Ovary (tissue), 3 donors: Measurements from ENCODE around the gene DCST1.

Experiments used
- CTCF ChIP-seq, 3 donors: fragments of 450-650 bp in 2 of 3; fragments of 200-600 bp in 1 of 3; IDR thresholded peaks; one replicate each; pipeline versions ENCODE4 v1.5.1 to v1.8.0; 2016 to 2022; ENCODE audit warnings: antibody characterized with exemption in 3 of 3, mild to moderate bottlenecking in 1 of 3
- POLR2A ChIP-seq: fragments of 450-650 bp; IDR thresholded peaks from one replicate; pipeline ENCODE4 v1.6.1; 2017; ENCODE audit warnings: antibody characterized with exemption, mild to moderate bottlenecking, moderate library complexity
- donor health status: DM: no; HTN: no; CAD: no.

- no peak for TF ChIP-seq CTCF (IDR thresholded peaks at IDR 0.05)
- TF ChIP-seq POLR2A, result no peak
These were observed 42.7 kb downstream of the DCST1 start for GRCh38 chr1:155076371-155076770.
